ENCODE measurements around the gene ROBO2.

Gene ROBO2

GRCh38 chr3:77601823-77602415 lies 562.0 kb downstream of the ROBO2 start:
- no peak for DNase-seq

- no peak for DNase-seq
Measured at GRCh38 chr3:77602722-77603121, 562.8 kb downstream of the ROBO2 start.

GRCh38 chr3:77605308-77605707 lies 565.4 kb downstream of the ROBO2 start:
- no peak for DNase-seq

GRCh38 chr3:77605865-77606264 lies 566.0 kb downstream of the ROBO2 start:
- no peak for DNase-seq

DNA sequence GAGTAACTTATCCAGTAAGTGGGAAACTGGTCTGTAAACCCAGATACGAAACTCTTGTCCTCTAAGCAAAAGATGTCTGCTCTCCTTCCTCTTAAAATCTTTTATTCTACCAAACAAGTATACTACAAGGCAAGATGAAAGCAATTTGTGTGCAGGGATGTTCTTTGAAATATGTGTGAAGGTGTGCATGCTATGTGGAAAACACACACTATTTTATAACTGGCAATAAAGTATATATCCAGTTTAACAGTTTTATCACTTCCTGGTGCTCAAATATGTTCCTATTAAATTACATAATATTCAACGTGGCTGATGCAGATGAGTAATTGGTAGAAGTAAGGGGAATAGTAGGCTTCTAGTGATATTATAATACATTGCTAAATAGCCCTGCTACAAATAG lies 566.5 kb downstream of the ROBO2 start:
- no peak for DNase-seq

DNA sequence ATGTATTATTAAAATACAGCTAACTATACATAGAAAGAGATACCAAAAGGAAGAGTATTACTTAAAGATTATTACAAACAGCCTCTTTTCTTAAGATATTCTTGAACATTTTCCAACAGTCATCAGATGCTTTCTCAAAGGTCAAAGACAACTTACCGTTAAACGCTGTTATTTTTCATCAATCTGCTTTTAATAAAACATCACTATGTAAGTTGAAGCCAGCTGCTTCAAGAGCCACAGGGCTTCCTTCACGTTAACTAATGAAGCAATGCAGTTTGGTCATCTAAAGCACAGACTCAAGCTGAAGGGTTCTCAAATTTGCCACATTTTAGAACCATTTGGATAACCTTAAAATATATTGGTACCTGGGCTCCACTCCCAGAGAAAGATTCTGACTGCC lies 578.8 kb downstream of the ROBO2 start:
- no peak for DNase-seq

GRCh38 chr3:77620009-77620408 lies 580.1 kb downstream of the ROBO2 start:
- DNase-seq: no peak

DNA sequence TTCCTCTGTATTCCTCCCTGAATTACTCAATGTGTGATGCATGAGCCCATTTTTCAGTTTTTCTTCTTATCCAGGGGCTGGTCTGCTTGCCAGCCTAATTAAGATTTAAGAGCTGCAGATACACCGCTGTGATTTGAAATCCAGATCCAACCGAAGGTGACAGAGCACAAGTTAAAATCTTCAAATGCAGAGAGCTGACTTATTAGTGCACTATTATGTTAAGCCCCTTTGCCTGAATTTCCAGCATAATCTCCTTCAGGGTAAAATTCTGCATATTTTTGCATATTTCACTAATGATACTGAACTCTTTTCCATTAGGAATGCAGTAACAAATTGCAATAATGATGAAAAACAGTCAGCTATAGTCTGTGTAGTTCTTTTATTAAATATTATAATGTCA lies 583.6 kb downstream of the ROBO2 start:
- no peak for DNase-seq

- no peak for DNase-seq
Measured at GRCh38 chr3:77626157-77626556, 586.3 kb downstream of the ROBO2 start.

DNA sequence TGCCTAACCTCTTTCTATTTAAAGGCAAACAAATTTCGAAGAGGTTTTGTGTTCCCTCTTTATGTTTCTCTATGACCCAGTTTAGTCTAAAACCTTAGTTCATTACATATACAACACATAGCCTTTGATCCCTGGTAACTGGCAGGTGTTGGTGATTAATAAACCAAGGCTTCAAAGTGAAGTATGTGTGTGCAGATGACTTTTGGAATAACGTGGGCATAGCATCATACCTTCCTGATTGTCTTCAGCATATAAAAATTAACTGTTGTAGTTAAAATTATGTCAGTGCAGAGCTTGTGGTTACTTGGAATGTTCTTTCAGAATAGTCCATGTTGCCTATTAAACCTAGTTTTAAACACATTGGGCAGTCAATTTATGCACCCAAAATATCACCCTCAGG lies 608.3 kb downstream of the ROBO2 start:
- DNase-seq: no peak

DNA sequence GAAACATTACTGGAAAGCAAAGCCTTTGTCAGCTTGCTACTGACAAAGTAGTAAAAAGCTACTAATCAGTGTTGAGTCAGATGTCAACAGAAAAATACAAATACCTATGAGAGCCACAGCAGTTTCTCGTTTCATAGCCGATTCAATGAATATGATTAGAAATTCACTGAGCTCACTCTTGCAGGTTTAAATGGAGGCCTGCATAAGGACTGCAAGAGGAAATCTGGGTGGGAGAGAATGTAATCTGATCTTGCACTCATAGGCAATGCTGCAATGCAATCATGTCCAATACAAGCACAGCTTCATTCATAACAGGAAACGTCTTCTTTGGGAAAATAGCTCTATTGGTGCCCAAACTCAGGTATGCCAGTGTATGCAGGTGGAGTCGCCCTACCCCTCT lies 608.8 kb downstream of the ROBO2 start:
- no peak for DNase-seq

DNA sequence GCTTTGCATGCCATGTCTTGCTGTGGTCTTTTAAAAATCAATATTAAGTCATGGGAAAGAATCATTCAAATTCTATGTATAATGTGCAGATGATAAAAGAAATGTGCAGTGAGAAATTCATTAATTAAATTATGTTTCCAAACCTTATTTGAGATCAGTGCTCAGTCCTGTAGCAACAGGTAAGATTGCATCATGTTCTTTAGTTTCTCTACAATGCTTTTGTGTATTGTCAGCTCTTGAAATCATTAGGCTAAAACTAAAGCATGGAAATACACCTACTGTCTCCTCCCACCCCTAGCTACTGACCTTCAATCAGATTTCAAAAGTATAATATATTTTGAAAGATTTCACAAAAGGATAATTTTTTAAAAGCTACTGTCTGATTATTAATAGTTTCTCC lies 612.7 kb downstream of the ROBO2 start:
- no peak for DNase-seq

- no peak for DNase-seq
Measured at GRCh38 chr3:77655396-77655795, 615.5 kb downstream of the ROBO2 start.

GRCh38 chr3:77660718-77661117 lies 620.8 kb downstream of the ROBO2 start:
- no peak for DNase-seq

GRCh38 chr3:77667901-77668300 lies 628.0 kb downstream of the ROBO2 start:
- no peak for DNase-seq

- no peak for DNase-seq
Measured at GRCh38 chr3:77668376-77668775, 628.5 kb downstream of the ROBO2 start.

DNA sequence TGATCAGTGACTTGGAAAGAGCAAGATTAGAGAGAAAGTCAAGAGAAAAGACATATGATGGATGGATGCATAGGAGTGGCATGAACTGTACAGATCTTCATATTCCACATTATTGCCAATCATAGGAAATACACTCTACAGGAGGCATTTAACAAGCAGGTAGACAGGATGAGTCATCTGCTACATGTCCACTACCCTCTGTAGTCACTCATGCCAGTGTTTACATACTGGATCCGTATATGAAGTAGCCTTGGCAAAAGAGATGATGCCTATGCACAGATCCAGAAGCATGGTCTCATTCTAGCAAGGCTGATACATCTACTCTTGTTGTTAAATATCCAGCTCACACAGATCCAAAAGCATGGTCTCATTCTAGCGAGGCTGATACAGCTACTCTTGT lies 632.1 kb downstream of the ROBO2 start:
- DNase-seq: no peak

DNA sequence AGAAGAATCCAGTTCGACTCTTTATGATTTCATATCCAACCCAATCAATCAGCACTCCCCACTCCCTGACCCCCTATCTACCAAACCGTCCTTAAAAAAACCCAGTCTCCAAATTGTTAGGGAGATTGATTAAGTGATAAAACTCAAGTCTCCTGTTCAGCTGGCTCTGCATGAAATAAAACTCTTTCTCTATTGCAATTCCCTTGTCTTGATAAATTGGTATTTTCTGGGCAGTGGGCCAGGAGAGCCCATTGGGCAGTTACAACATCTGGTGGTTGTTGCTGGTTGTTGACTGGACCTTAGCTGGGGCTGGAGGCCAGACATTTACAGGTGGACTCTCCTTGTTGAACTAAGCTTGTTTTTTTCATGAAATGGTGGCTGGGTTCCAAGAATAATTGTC lies 642.3 kb downstream of the ROBO2 start:
- DNase-seq: no peak

- no peak for DNase-seq
Measured at GRCh38 chr3:77684115-77684514, 644.2 kb downstream of the ROBO2 start.

- DNase-seq: no peak
Measured at GRCh38 chr3:77685713-77686112, 645.8 kb downstream of the ROBO2 start.

DNA sequence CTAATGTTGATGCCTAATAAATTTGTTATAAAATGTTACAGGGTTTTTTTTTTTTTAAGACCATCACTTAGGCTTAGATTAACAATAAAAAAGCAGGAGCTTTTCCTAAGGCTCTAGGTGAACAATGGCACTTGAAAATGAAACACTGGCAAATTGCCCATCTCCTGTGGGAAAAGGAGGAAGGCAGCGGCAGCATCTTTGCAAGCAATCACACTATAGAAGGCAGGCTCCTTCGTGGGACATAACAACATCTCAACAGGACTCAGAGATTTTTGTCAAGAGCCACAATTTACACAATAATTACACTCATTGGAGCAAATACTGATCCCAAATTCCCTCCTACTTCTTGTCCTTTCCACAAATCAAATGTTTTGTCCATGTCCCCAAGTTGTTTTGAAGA lies 646.7 kb downstream of the ROBO2 start:
- no peak for DNase-seq

- DNase-seq: no peak
Measured at GRCh38 chr3:77687545-77687944, 647.6 kb downstream of the ROBO2 start.

- DNase-seq: no peak
Measured at GRCh38 chr3:77690284-77690845, 650.5 kb downstream of the ROBO2 start.

DNA sequence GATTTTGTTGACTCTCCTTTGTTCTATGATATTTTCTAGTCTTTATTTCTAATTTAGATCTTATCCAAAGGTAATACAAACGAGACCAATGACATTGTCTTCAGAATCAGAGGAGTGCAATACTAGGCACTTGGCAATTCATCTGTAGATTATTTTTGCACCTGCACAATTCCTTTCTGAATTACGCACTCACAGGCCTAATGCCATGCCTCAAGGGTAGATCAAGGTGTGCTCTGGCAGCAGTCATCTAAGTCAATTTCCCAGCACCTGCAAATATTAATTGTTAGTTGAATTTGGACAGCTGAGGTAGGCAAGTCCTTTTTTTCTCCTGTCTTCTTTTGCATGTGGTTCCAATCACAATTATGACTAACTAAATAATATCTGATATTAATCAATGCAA lies 653.2 kb downstream of the ROBO2 start:
- DNase-seq: no peak

DNA sequence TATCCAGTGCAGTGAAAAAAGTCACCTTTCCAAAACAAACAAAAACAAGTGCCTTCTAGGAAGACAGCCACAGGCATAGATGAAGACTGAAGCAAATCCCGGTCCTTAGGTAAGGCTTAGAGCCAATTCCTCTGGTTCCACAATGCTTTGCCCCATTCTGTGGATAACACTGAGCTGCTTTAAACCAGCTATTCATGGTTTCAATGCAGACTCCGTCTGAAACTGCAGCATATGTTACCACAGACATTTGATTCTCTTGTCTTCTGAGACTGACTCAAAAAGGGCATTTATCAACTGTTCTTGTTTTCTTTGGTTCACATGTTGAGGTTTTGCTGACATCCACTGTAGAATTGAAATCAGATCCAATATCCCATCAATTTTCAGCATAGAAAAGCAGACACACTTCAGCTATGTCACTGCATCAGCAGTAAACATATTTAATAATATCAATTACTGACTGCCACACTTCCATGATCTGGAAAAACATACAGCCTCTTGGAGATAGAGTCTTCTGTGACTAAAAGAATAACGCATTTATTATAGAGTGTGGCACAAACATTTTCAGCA lies 659.3 kb downstream of the ROBO2 start:
- DNase-seq: no peak

All from right hindlimb (tissue), 1 donor.